HG03025 (cell line): ENCODE results near the gene DPEP2.
"Not testable (repeated sequence)": the region's sequence is repeated elsewhere in the genome, so short reads cannot be mapped to it uniquely, and the experiment has no call there.

Source experiments
- ATAC-seq: cut with Tn5 transposase; IDR thresholded peaks from one replicate; pipeline ENCODE4 v1.9.1; 2021; ENCODE audit warnings: mild to moderate bottlenecking, moderate library complexity; ENCODE audit not compliant: unreplicated experiment, low FRiP score

The DPEP2 gene

GRCh38 chr16:67939507-67940445, 59.5 kb downstream of the DPEP2 start:
- ATAC-seq, result no peak

- ATAC-seq, result not testable (repeated sequence)
These were observed 61.6 kb downstream of the DPEP2 start for GRCh38 chr16:67937713-67938112.
